Measurements from ENCODE around the gene TPD52L1.

DNA sequence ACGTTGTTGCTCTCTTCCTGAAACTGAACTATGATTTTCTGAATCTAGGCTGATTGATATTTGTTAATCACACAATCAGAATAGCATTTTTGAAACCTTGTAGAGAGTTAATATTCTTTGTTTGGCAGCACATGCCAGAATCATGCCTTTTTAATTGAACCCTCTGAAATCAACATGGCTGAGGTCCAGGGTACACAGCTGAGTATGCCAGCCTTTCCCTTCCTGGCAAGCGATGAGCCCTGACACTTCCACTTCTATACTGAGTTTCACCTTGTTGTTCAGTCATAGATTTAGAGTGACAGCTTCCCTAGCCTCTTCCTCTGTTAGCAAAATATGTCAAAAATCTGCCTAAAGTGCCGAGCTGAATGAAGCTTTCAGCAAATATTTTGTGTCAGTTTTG is 141.4 kb downstream of the TPD52L1 start:
- TF ChIP-seq CTCF (IDR thresholded peaks at IDR 0.05; ENCODE audit: low read depth, low read length), result no peak
- TF ChIP-seq EZH2phosphoT487 (IDR thresholded peaks at IDR 0.05; ENCODE audit: low read depth), result no peak

Measured in OCI-LY3 (cell line).